H9 (cell line): Measurements from ENCODE around the gene PROK1. TPM values are rescaled to one million over a fixed set of nuclear protein-coding genes. Genes with fewer than 3 reads are reported as not detected.

Experiments
- DNase-seq: peaks from one replicate; pipeline ENCODE4 v3.0.0-alpha.2; 2017
- H2AFZ ChIP-seq: one replicate; pipeline ENCODE4 v1.6.1; 2013; ENCODE audit warnings: mild to moderate bottlenecking, low read length, control low read depth, moderate library complexity
- H2AK5ac ChIP-seq: 2 replicates; pipeline ENCODE4 v1.6.1; 2013; ENCODE audit warnings: low read length, control low read depth, mixed read lengths; ENCODE audit not compliant: insufficient read length
- H2BK120ac ChIP-seq: one replicate; pipeline ENCODE4 v1.6.1; 2013; ENCODE audit warnings: low read depth, mild to moderate bottlenecking, low read length, control low read depth, inconsistent platforms; ENCODE audit not compliant: poor library complexity, severe bottlenecking
- H2BK12ac ChIP-seq: 2 replicates; pipeline ENCODE4 v1.6.1; 2013; ENCODE audit warnings: low read length, control low read depth, mixed read lengths, low read depth; ENCODE audit not compliant: insufficient read length
- H2BK15ac ChIP-seq: 2 replicates; pipeline ENCODE4 v1.6.1; 2013; ENCODE audit warnings: low read depth, low read length, control low read depth
- H2BK20ac ChIP-seq: one replicate; pipeline ENCODE4 v1.6.1; 2013; ENCODE audit warnings: low read depth, mild to moderate bottlenecking, low read length, control low read depth, inconsistent platforms; ENCODE audit not compliant: poor library complexity, severe bottlenecking
- H2BK5ac ChIP-seq: 2 replicates; pipeline ENCODE4 v1.6.1; 2013; ENCODE audit warnings: low read length, control low read depth, mixed read lengths; ENCODE audit not compliant: insufficient read length
- H3K14ac ChIP-seq: 2 replicates; pipeline ENCODE4 v1.6.1; 2013; ENCODE audit warnings: low read length, control low read depth; ENCODE audit not compliant: insufficient read depth
- H3K18ac ChIP-seq: 2 replicates; pipeline ENCODE4 v1.6.1; 2013; ENCODE audit warnings: low read depth, mild to moderate bottlenecking, mixed read lengths, low read length, control low read depth; ENCODE audit not compliant: insufficient read length
- H3K23ac ChIP-seq: 2 replicates; pipeline ENCODE4 v1.6.1; 2013; ENCODE audit warnings: low read length, control low read depth, mixed read lengths, low read depth; ENCODE audit not compliant: insufficient read length
- H3K23me2 ChIP-seq: 2 replicates; pipeline ENCODE4 v1.6.1; 2013; ENCODE audit warnings: low read depth, mild to moderate bottlenecking, mixed read lengths, low read length, control low read depth; ENCODE audit not compliant: insufficient read length, poor library complexity, severe bottlenecking
- H3K27ac ChIP-seq: 2 replicates; pipeline ENCODE4 v1.5.1; 2013; ENCODE audit warnings: low read length, control low read depth, mixed read lengths, low read depth; ENCODE audit not compliant: insufficient read length
- H3K27me3 ChIP-seq: 2 replicates; pipeline ENCODE4 v1.6.1; 2013; ENCODE audit warnings: low read length, control low read depth, inconsistent platforms; ENCODE audit not compliant: insufficient read depth
- H3K4ac ChIP-seq: 2 replicates; pipeline ENCODE4 v1.6.1; 2013; ENCODE audit warnings: low read depth, mild to moderate bottlenecking, control low read depth, inconsistent platforms, low read length, moderate library complexity
- H3K4me1 ChIP-seq: 2 replicates; pipeline ENCODE4 v1.6.1; 2013; ENCODE audit warnings: low read length, control low read depth, inconsistent platforms; ENCODE audit not compliant: insufficient read depth
- H3K4me2 ChIP-seq: 2 replicates; pipeline ENCODE4 v1.6.1; 2013; ENCODE audit warnings: low read length, control low read depth, mixed read lengths; ENCODE audit not compliant: insufficient read length, insufficient read depth
- H3K56ac ChIP-seq: 2 replicates; pipeline ENCODE4 v1.6.1; 2013; ENCODE audit warnings: low read depth, mild to moderate bottlenecking, mixed read lengths, low read length, control low read depth; ENCODE audit not compliant: insufficient read length
- H3K79me1 ChIP-seq: 2 replicates; pipeline ENCODE4 v1.6.1; 2013; ENCODE audit warnings: low read depth, mild to moderate bottlenecking, moderate library complexity, low read length, control low read depth, inconsistent platforms; ENCODE audit not compliant: insufficient read depth, poor library complexity, severe bottlenecking
- H3K79me2 ChIP-seq: 2 replicates; pipeline ENCODE4 v1.6.1; 2013; ENCODE audit warnings: low read length, control low read depth, inconsistent platforms; ENCODE audit not compliant: insufficient read depth
- H3K9ac ChIP-seq: 2 replicates; pipeline ENCODE4 v1.6.1; 2013; ENCODE audit warnings: low read length, control low read depth, mixed read lengths; ENCODE audit not compliant: insufficient read length; ENCODE audit errors: extremely low read depth
- H3K9me3 ChIP-seq: one replicate; pipeline ENCODE4 v1.6.1; 2013; ENCODE audit warnings: low read depth, low read length, inconsistent platforms; ENCODE audit not compliant: control insufficient read depth
- H3T11ph ChIP-seq: one replicate; pipeline ENCODE4 v1.6.1; 2013; ENCODE audit warnings: mild to moderate bottlenecking, low read length, control low read depth, inconsistent platforms
- H4K20me1 ChIP-seq: one replicate; pipeline ENCODE4 v1.6.1; 2013; ENCODE audit not compliant: control insufficient read depth, insufficient read length, insufficient read depth
- H4K5ac ChIP-seq: 2 replicates; pipeline ENCODE4 v1.6.1; 2013; ENCODE audit warnings: low read depth, mild to moderate bottlenecking, mixed read lengths, low read length, control low read depth; ENCODE audit not compliant: insufficient read length
- H4K8ac ChIP-seq: replicated peaks from 2 replicates; pipeline ENCODE4 v1.6.1; 2013; ENCODE audit warnings: low read length, control low read depth, mixed read lengths, low read depth; ENCODE audit not compliant: insufficient read length
- H4K91ac ChIP-seq: 2 replicates; pipeline ENCODE4 v1.6.1; 2013; ENCODE audit warnings: low read depth, mild to moderate bottlenecking, moderate library complexity, mixed read lengths, low read length, control low read depth; ENCODE audit not compliant: insufficient read length
- H3K27ac Mint-ChIP-seq, 3 experiments: 2 replicates in 2 of 3; 3 replicates in 1 of 3; pipeline ENCODE4 v1.8.0; 2020 to 2021; ENCODE audit warnings: mixed read lengths in 3 of 3, mild to moderate bottlenecking in 1 of 3, moderate library complexity in 1 of 3
- H3K27me3 Mint-ChIP-seq: 2 replicates; pipeline ENCODE4 v1.8.0; 2021; ENCODE audit warnings: low read depth, mild to moderate bottlenecking, moderate library complexity, mixed read lengths
- H3K36me3 Mint-ChIP-seq, 3 experiments: 2 replicates in 2 of 3; 3 replicates in 1 of 3; pipeline ENCODE4 v1.8.0; 2020 to 2021; ENCODE audit warnings: low read depth in 3 of 3, mixed read lengths in 3 of 3; ENCODE audit not compliant: insufficient read depth in 1 of 3
- H3K4me1 Mint-ChIP-seq, 2 experiments: 2 replicates each; pipeline ENCODE4 v1.8.0; 2020; ENCODE audit warnings: mixed read lengths in 2 of 2
- H3K4me3 Mint-ChIP-seq, 2 experiments: 2 replicates in 1 of 2; 3 replicates in 1 of 2; pipeline ENCODE4 v1.8.0; 2020 to 2021; ENCODE audit warnings: mild to moderate bottlenecking in 2 of 2, mixed read lengths in 2 of 2, moderate library complexity in 1 of 2
- H3K9me3 Mint-ChIP-seq, 2 experiments: 2 replicates in 1 of 2; 3 replicates in 1 of 2; pipeline ENCODE4 v1.8.0; 2020; ENCODE audit warnings: mild to moderate bottlenecking in 2 of 2, mixed read lengths in 2 of 2, moderate library complexity in 1 of 2
- WGBS: extraction: QIAGEN DNeasy Blood & Tissue Kit; methylation state at CpG from one replicate; pipeline ENCODE4 v1.1.7; 2013; ENCODE audit warnings: missing lambda C conversion rate, low lambda C conversion rate, mixed read lengths; ENCODE audit not compliant: insufficient read length; ENCODE audit errors: extremely low coverage; 5-methylcytosine and 5-hydroxymethylcytosine counted together
- total RNA-seq: library from RNA; stranded (reverse); gene quantifications from 2 replicates; pipeline ENCODE4 v1.2.1, GENCODE V29; 2021
- TF ChIP-seq, protein P1 (sequence below): fragments of 200-600 bp; sonication (generic); conservative IDR thresholded peaks from 3 replicates; pipeline ENCODE4 v1.8.0; 2021; ENCODE audit warnings: antibody characterized with exemption, mild to moderate bottlenecking

The PROK1 gene
- total RNA-seq, 1 experiment from 2014 or later: not detected

- H4K5ac ChIP-seq: no peak overlapping the region
- no peak for DNase-seq
- Mint-ChIP-seq H3K4me1 (peaks cover 11 to 13% of the 10 kb centered on the region in 2 experiments), H3K9me3 (no peaks in the 10 kb centered on the region), H3K36me3 (no peaks in the 10 kb centered on the region; a peak in 1 of 7 replicates), H3K27me3 (peaks cover 16% of the 10 kb centered on the region), H3K27ac (no peak overlapping the region), H3K4me3 (no peak overlapping the region)
- H3K18ac ChIP-seq: no peak overlapping the region
- no peak overlapping the region for H2BK12ac ChIP-seq
- no peak overlapping the region for H3K4me2 ChIP-seq
- H3K9ac ChIP-seq: no peak overlapping the region
- no peak overlapping the region for H3K23ac ChIP-seq
- H3K23me2 ChIP-seq: no peaks in the 10 kb centered on the region
- no peak overlapping the region for H2BK5ac ChIP-seq
- no peak overlapping the region for H2BK120ac ChIP-seq
- H3T11ph ChIP-seq: no peak overlapping the region
- H3K56ac ChIP-seq: no peak overlapping the region
- no peak overlapping the region for H3K27ac ChIP-seq
- no peak overlapping the region for H3K14ac ChIP-seq
- H3K4ac ChIP-seq: no peak overlapping the region
- H2BK20ac ChIP-seq: no peak overlapping the region
- H4K20me1 ChIP-seq: no peaks in the 10 kb centered on the region
- H2AFZ ChIP-seq: no peak overlapping the region
- H2AK5ac ChIP-seq: no peak overlapping the region
- TF ChIP-seq, protein P1, sequence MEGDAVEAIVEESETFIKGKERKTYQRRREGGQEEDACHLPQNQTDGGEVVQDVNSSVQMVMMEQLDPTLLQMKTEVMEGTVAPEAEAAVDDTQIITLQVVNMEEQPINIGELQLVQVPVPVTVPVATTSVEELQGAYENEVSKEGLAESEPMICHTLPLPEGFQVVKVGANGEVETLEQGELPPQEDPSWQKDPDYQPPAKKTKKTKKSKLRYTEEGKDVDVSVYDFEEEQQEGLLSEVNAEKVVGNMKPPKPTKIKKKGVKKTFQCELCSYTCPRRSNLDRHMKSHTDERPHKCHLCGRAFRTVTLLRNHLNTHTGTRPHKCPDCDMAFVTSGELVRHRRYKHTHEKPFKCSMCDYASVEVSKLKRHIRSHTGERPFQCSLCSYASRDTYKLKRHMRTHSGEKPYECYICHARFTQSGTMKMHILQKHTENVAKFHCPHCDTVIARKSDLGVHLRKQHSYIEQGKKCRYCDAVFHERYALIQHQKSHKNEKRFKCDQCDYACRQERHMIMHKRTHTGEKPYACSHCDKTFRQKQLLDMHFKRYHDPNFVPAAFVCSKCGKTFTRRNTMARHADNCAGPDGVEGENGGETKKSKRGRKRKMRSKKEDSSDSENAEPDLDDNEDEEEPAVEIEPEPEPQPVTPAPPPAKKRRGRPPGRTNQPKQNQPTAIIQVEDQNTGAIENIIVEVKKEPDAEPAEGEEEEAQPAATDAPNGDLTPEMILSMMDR: no peak
- no peaks in the 10 kb centered on the region for H3K79me2 ChIP-seq
- H3K4me1 ChIP-seq: no peaks in the 10 kb centered on the region
- H3K9me3 ChIP-seq: no peaks in the 10 kb centered on the region
- no peak overlapping the region for H2BK15ac ChIP-seq
- H3K27me3 ChIP-seq: no peaks in the 10 kb centered on the region
- H4K8ac ChIP-seq: no peak overlapping the region
- no peaks in the 10 kb centered on the region for H3K79me1 ChIP-seq
- H4K91ac ChIP-seq: no peak overlapping the region
- WGBS: no CpG with 5 or more reads among the region's 5 CpGs
Measured at GRCh38 chr1:110503471-110503870, 52.5 kb downstream of the PROK1 start.
